ENCODE data around the gene GRIN3B. TPM values are rescaled to one million over a fixed set of nuclear protein-coding genes. Genes with fewer than 3 reads are reported as not detected.

The GRIN3B gene
- total and polyA plus RNA-seq, 9 of the 15 experiments (the other 6 are each of a cell fraction or from before 2014, with no cell fraction given), result 0.06 to 0.95 (median 0.19) TPM; not detected in 6

GRCh38 chr19:970695-971094 is 29.5 kb upstream of the GRIN3B start (continued):
- TF ChIP-seq TFE3 (CRISPR knock-in tag; IDR thresholded peaks at IDR 0.05) (no peak), RUNX1 (IDR thresholded peaks at IDR 0.05; ENCODE audit: low read depth) (no peak), ZNF436 (CRISPR knock-in tag; IDR thresholded peaks at IDR 0.05) (no peak), BCOR (IDR thresholded peaks at IDR 0.05) (peak; percentile 38; the same call in 1 of the 2 replicates), ZEB2 (IDR thresholded peaks at IDR 0.05) (0 out of 2 replicates have a peak, but pooled peaks have one; percentile 29), ZNF280B (CRISPR knock-in tag; IDR thresholded peaks at IDR 0.05) (no peak), ZNF253 (CRISPR knock-in tag; conservative IDR thresholded peaks at IDR 0.05) (no peak), ZNF282 (CRISPR knock-in tag; IDR thresholded peaks at IDR 0.05) (no peak), ZNF133 (CRISPR knock-in tag; IDR thresholded peaks at IDR 0.05) (no peak), ELK1 (CRISPR knock-in tag; IDR thresholded peaks at IDR 0.05) (no peak), CREB1 (IDR thresholded peaks at IDR 0.05) (no peak), CREB1 (CRISPR knock-in tag; IDR thresholded peaks at IDR 0.05) (no peak), HMGXB4 (CRISPR knock-in tag; IDR thresholded peaks at IDR 0.05) (0 out of 2 replicates have a peak, but pooled peaks have one; percentile 36), ZSCAN29 (IDR thresholded peaks at IDR 0.05) (no peak), ZBTB49 (CRISPR knock-in tag; IDR thresholded peaks at IDR 0.05; ENCODE audit: borderline replicate concordance) (no peak)

Measured in K562 (cell line).